Measurements from ENCODE around the gene PODNL1. TPM values are rescaled to one million over a fixed set of nuclear protein-coding genes. Genes with fewer than 3 reads are reported as not detected.

Gene PODNL1
- total RNA-seq, 3 donors from 2014 or later, result 1.7 to 3.4 (median 2.9) TPM

DNA sequence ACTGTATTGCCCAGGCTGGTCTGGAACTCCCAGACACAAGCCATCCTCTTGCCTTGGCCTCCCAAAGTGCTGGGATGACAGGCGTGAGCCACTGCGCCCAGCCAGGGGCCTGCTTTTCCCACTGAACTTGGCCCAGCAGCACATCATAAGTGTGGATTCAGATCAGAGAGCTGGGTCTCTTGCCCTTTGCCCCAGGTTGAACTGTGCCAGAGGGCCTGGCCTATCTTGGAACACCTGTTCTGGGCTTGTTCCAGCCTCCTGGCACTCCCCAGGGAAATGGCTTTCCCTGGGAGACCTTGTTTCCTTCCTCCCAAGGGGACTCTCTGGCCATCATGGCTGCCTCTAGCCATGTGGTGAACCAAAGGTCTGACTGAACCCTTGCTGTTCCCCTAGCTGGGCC is 28.8 kb downstream of the PODNL1 start:
- DNase-seq, result peak; percentile 71 to 79 (median 78)
- peak; percentile 65 for ATAC-seq
- intact Hi-C loops (cut with DNase I, micrococcal nuclease), result no loop called here
- Histone ChIP-seq H3K9me3 (no peaks in the 10 kb centered on the region), H3K36me3 (ENCODE audit: low read depth) (peaks cover 9% of the 10 kb centered on the region), H3K4me3 (no peak overlapping the region), H3K4me1 (ENCODE audit: low read depth) (peaks cover 34% of the 10 kb centered on the region)
- TF ChIP-seq, protein P1, sequence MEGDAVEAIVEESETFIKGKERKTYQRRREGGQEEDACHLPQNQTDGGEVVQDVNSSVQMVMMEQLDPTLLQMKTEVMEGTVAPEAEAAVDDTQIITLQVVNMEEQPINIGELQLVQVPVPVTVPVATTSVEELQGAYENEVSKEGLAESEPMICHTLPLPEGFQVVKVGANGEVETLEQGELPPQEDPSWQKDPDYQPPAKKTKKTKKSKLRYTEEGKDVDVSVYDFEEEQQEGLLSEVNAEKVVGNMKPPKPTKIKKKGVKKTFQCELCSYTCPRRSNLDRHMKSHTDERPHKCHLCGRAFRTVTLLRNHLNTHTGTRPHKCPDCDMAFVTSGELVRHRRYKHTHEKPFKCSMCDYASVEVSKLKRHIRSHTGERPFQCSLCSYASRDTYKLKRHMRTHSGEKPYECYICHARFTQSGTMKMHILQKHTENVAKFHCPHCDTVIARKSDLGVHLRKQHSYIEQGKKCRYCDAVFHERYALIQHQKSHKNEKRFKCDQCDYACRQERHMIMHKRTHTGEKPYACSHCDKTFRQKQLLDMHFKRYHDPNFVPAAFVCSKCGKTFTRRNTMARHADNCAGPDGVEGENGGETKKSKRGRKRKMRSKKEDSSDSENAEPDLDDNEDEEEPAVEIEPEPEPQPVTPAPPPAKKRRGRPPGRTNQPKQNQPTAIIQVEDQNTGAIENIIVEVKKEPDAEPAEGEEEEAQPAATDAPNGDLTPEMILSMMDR (IDR thresholded peaks at IDR 0.05), result no peak

DNA sequence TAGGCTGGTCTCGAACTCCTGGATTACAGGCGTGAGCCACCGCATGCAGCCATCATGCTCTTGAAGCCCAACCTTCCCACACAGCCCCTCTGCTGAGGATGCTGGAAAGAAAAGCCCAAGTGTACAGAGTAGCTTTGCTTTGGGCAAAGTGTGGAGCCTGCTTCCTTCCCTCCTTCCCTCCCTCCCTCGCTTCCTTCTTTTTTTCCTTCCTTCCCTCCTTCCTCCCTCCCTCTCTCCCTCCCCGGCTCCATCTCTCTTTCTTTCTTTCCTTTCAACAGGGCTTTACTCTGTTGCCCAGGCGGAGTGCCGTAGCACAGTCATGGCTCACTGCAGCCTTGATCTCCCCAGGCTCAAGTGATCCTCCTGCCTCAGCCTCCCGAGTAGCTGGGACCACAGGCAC is 29.5 kb downstream of the PODNL1 start:
- intact Hi-C loops (cut with DNase I, micrococcal nuclease), result no loop called here
- no peak for ATAC-seq
- DNase-seq, result no peak
- Histone ChIP-seq H3K36me3 (ENCODE audit: low read depth) (peaks cover 9% of the 10 kb centered on the region), H3K4me1 (ENCODE audit: low read depth) (peaks cover 34% of the 10 kb centered on the region), H3K4me3 (no peak overlapping the region), H3K9me3 (no peaks in the 10 kb centered on the region)
- TF ChIP-seq, protein P1 (IDR thresholded peaks at IDR 0.05), result no peak

DNA sequence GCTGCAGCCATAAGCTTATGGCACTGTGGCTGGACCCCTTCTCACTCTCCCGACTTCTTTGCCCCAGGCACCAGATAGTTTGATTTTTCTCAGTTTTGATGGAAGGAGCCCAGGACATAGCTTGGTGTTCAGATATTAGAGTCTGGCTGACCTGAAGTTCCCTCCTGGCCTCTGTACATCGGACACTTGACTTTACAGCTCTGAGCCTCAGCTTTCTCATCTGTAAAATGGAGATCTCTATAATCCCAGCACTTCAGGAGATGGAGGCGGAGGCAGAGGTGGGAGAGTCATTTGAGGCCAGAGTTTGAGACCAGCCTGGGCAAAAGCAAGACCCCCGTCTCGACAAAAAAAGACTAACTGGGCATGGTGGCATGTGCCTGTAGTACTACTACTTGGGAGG is 31.3 kb downstream of the PODNL1 start:
- DNase-seq, result no peak
- Histone ChIP-seq H3K9me3 (no peaks in the 10 kb centered on the region), H3K4me3 (no peak overlapping the region), H3K4me1 (ENCODE audit: low read depth) (peaks cover 34% of the 10 kb centered on the region), H3K36me3 (ENCODE audit: low read depth) (no peaks in the 10 kb centered on the region)
- TF ChIP-seq, protein P1 (IDR thresholded peaks at IDR 0.05), result no peak
- ATAC-seq, result no peak
- intact Hi-C loops (cut with DNase I, micrococcal nuclease), result no loop called here

DNA sequence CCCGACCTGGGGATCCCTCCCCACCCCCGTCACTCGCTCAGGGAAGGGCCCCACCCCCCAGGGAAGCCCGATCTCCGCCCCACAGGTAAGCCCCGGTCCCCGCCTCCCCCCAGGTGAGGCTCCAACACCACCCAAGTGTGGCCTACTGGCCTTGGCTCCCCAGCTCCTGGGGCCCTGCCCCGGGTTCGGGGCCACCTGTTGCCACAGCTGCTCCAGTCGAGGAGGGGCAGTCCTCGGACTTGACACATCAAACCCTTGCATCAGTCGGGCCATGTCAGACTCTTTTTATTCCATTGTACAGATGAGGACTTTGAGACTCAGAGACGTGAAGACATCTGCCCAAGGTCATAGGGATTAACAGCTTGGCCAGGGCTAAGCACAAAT is 31.7 kb downstream of the PODNL1 start:
- H3K4me3 ChIP-seq, result peak overlapping the region; percentile 87
- H3K9me3 ChIP-seq, result no peaks in the 10 kb centered on the region
- TF ChIP-seq, protein P1 (IDR thresholded peaks at IDR 0.05), result no peak
- H3K36me3 ChIP-seq (ENCODE audit: low read depth), result no peaks in the 10 kb centered on the region
- peaks cover 34% of the 10 kb centered on the region for H3K4me1 ChIP-seq (ENCODE audit: low read depth)
- peak; percentile 83 to 88 (median 86) for DNase-seq
- intact Hi-C loops (cut with DNase I, micrococcal nuclease), result no loop called here
- ATAC-seq, result peak; percentile 86

DNA sequence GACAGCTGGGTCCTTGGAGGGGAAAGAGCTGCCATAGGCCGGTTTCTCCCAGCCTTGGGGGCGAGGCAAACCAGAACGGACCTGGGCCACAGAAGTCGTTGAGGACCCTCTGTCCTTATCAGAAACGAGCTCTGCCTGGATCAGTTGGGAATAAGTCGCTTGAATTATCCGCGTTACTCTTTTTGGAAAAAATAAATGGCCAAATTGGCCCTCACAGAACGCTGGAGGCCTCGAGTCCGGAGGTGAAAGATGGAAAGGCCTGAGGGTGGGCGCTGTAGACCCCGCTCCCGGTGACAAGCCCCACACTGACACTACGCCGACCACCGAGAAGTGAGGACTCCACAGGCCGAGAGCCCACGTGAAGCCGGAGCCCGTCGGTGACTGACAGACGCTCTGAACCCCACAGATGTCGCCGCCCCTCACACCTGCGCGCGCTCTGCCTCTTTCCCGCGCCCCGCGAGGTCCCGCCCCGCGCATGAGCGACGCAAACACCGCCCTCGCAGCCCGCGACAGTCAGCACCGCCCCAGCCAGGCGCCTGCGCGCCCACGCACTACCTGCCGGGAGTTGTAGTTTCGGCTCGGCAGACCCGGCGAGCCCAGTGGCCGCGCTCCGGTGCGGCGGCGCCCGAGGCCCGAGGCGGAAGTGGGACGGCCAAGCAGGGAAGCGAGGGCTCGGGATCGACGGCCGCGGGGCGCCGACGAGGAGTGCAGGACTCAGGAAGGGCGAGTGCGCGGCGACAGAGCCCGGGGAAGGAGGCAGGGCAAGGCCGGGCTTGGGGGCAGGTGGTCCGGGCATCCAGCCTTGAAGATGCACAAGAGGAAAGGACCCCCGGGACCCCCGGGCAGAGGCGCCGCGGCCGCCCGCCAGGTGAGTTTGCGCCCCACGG is 32.3 kb downstream of the PODNL1 start, which contains the start of the genes BRME1 and CC2D1A:
TSS of gene BRME1 (minus strand) at position 484 of the 887 bp plus-strand sequence. CDS start 1,225 bp downstream, outside the sequence.
TSS of gene CC2D1A (plus strand) at position 568 of the 887 bp plus-strand sequence. CDS start at position 809, 241 bp downstream.
- Histone ChIP-seq H3K4me1 (ENCODE audit: low read depth) (peaks cover 34% of the 10 kb centered on the region), H3K9me3 (no peaks in the 10 kb centered on the region), H3K36me3 (ENCODE audit: low read depth) (no peaks in the 10 kb centered on the region), H3K4me3 (peak within 1 kb of the TSS; percentile 87)
- ATAC-seq (peak; percentile 96), DNase-seq (peak; percentile 96 to 97 (median 97))
- TF ChIP-seq, protein P1 (IDR thresholded peaks at IDR 0.05), result no peak
- intact Hi-C loops (cut with DNase I, micrococcal nuclease), result no loop called here
